Activated naive CD8-positive, alpha-beta T cell treated with anti-CD3 and anti-CD28 coated beads for 36 hours (primary cell): ENCODE data around the gene EEFSEC. TPM values are rescaled to one million over a fixed set of nuclear protein-coding genes. Genes with fewer than 3 reads are reported as not detected.

ENCODE experiments used
- DNase-seq: peaks from one replicate; pipeline ENCODE4 v3.0.0; 2021
- H3K27ac Mint-ChIP-seq: one replicate; pipeline ENCODE4 v1.8.0; 2022; ENCODE audit warnings: mild to moderate bottlenecking, moderate library complexity, mixed read lengths
- H3K27me3 Mint-ChIP-seq: one replicate; pipeline ENCODE4 v1.8.0; 2022; ENCODE audit warnings: mild to moderate bottlenecking, mixed read lengths
- H3K36me3 Mint-ChIP-seq: one replicate; pipeline ENCODE4 v1.8.0; 2021; ENCODE audit warnings: mild to moderate bottlenecking, mixed read lengths
- H3K4me1 Mint-ChIP-seq: one replicate; pipeline ENCODE4 v1.8.0; 2021; ENCODE audit warnings: mixed read lengths
- H3K4me3 Mint-ChIP-seq: one replicate; pipeline ENCODE4 v1.8.0; 2022; ENCODE audit warnings: mild to moderate bottlenecking, moderate library complexity, mixed read lengths
- H3K9me3 Mint-ChIP-seq: one replicate; pipeline ENCODE4 v1.8.0; 2022; ENCODE audit warnings: mixed read lengths
- total RNA-seq, 2 experiments: library from RNA; stranded (reverse); gene quantifications; one replicate each; pipeline ENCODE4 v1.2.3, GENCODE V29; 2021

The EEFSEC gene
- total RNA-seq, 2 experiments from 2014 or later = 22.4 to 23.9 TPM

DNA sequence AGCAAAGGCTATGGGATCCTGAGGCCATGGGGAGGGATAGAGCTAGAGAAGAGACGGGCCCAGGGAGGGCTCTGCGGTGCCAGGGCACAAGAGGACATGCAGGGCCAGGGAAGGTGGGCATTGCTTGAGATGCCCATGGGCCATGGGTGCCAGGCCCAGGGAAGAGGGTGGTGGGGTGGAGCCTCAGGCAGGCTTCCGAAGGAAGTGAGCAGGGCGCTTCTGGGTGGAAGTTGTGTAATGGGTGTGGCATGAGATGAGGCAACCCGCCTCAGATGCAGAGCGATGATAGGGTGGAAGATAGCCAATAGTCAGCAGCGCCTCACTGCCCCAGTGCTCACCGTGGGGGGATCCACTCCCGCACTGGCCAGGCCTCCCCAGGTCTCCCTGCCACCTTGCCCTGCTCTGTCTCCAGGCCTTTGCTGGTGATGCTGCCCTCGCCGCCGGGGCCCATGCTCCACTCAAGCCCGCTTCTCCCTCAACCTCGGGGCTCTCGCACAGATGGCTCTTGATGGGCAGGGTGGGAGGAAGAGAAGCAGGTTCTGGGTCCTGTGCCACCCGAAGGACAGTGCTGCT is 262.0 kb downstream of the EEFSEC start:
- no peaks in the 10 kb centered on the region for H3K4me1 Mint-ChIP-seq
- H3K36me3 Mint-ChIP-seq = no peaks in the 10 kb centered on the region
- no peak overlapping the region for H3K4me3 Mint-ChIP-seq
- H3K9me3 Mint-ChIP-seq = no peaks in the 10 kb centered on the region
- no peaks in the 10 kb centered on the region for H3K27me3 Mint-ChIP-seq
- no peak for DNase-seq
- no peak overlapping the region for H3K27ac Mint-ChIP-seq

DNA sequence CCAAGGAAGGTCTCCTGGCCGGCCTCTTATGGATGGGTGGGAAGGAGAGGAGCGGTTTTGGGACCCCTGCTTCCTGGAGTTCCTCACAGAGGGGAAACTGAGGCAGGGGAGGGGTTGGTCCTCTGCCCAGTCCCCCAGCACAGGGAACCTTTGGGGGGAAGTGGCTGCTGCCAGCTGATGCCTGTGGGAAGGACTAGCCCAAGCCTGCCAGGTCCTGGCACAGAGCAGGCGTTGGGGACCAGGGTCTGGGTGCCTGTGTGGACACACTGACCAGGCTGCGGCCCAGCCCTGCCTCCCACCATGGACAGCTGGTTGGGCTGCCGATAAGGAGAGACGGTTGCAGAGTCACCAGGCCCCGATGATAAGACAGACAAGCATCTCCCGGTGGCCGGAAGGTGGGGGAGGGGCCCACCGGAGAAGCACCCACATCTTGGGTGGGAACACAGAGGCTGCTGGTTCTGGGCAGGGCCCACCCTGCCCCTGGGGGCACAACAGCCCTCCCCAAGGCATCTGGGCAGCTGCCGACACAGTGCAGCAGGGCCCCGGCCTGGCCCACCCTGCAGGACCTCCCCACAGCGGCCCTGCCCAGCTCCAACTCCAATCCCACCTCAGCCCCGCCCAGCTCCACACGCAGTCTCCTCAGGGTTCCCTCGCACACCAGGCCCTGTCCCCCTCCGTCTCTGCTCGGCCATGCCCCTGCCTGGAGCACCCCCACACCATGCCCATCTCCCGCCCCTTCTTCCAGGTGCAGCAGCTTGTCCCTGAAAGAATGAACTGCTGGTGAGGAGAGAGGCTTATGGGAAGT is 262.7 kb downstream of the EEFSEC start:
- H3K27me3 Mint-ChIP-seq = no peaks in the 10 kb centered on the region
- H3K4me1 Mint-ChIP-seq = no peaks in the 10 kb centered on the region
- no peaks in the 10 kb centered on the region for H3K36me3 Mint-ChIP-seq
- no peak overlapping the region for H3K4me3 Mint-ChIP-seq
- H3K9me3 Mint-ChIP-seq = no peaks in the 10 kb centered on the region
- no peak for DNase-seq
- no peak overlapping the region for H3K27ac Mint-ChIP-seq

DNA sequence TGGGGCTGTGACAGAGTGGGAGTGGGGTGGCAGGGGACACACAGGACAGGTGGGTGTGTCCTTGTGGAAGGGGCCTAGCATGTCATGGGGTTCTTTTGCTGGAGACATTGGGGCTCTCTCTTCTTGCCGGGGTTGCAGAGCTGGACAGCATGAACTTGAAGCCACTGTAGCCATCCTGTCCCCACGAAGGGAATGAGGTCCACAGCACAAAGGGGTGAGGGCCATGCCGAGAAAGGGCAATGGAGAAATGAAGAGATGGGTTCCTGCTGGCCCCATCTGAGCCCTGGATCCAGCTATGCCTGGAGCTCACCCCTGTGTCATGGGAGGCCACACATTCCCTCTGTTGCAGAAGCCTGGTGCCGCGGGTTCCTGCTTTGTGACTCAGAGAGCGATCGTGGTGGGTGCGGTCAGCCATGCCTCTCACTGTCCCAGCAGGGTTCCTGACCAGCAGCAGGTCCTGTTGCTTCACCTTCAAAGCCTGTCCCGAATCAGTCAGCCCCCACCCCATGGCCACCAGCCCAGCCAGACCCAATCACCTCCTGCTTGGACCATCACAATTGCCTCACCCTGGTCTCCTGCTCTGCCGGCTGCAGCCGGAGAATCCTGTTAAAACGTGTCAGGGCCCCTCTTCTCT is 263.4 kb downstream of the EEFSEC start:
- H3K36me3 Mint-ChIP-seq = no peaks in the 10 kb centered on the region
- H3K4me1 Mint-ChIP-seq = no peaks in the 10 kb centered on the region
- H3K9me3 Mint-ChIP-seq = no peaks in the 10 kb centered on the region
- no peaks in the 10 kb centered on the region for H3K27me3 Mint-ChIP-seq
- H3K4me3 Mint-ChIP-seq = no peak overlapping the region
- no peak for DNase-seq
- no peak overlapping the region for H3K27ac Mint-ChIP-seq

DNA sequence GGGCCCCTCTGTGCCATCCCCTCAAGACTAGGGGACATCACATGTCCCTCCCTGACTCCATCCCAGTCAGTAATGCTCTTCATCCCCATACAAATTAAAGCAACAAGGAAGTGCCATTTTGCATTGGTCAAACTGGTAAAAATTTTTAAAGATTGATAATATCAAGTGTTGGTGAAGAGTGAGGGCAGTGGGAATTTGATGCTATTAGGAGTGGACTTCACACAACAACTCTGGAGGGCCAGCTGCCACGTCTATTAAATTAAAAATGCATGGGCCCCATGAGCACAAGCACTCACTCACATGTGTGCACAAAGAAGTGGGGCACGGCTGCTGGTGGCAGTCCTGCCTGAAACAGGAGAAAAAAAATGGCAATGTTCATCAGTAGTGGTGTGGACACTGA is 265.6 kb downstream of the EEFSEC start:
- Mint-ChIP-seq H3K4me3 (no peak overlapping the region), H3K9me3 (no peaks in the 10 kb centered on the region), H3K36me3 (no peaks in the 10 kb centered on the region), H3K4me1 (no peaks in the 10 kb centered on the region), H3K27ac (no peak overlapping the region), H3K27me3 (no peaks in the 10 kb centered on the region)
- no peak for DNase-seq

DNA sequence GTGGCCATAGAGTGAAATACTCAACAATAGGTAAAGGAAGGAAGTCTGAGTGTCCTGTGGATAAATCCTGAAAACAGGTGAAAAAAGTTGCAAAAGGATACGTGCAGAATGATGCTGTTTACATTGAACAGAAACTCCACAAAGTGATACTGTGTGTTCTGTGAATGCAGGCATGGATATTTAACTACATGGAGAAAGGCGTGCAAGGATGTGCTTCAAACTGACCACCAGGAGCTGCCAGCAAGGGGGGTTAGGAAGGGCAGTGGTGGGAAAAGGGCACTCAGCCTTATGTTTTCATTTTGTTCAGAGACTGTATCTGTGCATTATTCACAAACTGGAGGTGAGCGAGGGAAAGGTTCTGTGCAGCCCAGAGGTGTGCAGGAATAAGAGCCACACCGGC is 266.0 kb downstream of the EEFSEC start:
- Mint-ChIP-seq H3K9me3 (no peaks in the 10 kb centered on the region), H3K36me3 (no peaks in the 10 kb centered on the region), H3K4me1 (no peaks in the 10 kb centered on the region), H3K27ac (no peak overlapping the region), H3K27me3 (no peaks in the 10 kb centered on the region), H3K4me3 (no peak overlapping the region)
- DNase-seq = no peak

DNA sequence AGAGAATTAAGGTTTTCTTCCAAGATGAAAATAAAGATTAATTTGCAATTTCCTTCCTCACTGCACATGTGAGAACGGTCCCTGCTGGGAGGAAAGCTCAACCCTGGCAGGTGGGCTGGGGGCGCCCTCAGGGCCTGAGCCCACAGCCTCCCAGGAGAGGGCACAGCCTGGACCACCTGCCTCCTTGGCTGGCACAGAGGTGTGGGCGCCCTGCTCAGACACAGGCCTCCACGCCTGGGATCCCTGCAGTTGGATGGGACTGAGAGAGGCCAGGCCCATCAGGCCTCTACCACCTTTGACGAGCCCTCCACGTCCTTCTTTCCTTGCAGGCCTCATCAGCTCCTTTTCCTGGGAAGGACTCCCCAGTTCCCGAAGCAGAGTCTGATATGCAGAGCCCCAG is 267.0 kb downstream of the EEFSEC start:
- Mint-ChIP-seq H3K27me3 (no peaks in the 10 kb centered on the region), H3K4me3 (no peak overlapping the region), H3K36me3 (no peaks in the 10 kb centered on the region), H3K27ac (no peak overlapping the region), H3K9me3 (no peaks in the 10 kb centered on the region), H3K4me1 (no peaks in the 10 kb centered on the region)
- no peak for DNase-seq

DNA sequence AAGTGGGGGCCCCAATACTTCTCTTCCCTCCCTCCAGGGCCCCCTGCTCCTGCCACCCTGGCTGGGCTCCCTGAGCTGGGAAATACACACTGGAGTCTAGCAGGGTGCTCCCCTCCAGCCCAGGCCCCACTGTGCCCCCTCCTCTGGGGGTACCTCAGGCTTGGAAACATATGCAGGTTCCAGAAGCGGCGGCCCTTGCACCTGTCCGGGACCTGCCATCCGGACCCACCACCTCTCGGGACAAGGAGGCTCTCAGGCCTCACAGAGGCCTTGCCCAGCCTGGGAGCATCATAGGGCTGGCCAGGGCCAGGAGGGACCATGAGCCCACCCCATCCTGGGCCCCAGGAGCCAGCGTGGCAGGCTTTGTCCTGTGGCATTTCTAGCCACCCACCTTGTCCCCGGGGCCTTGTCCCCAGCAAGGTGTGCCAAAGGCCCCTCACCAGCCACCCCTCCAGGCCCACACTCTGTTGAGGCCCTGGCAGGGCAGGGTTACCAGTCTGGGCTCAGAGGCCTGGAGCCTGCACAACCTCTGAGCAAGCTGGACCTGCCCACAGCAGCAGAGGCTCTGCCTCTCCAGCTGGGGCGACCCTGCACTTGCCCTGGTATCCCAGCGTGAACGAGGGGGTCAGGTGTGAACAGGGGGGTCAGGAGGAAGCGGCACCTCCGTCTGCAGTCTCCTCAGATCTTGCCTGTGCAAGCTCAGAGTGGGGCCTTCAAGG is 267.6 kb downstream of the EEFSEC start:
- Mint-ChIP-seq H3K4me3 (no peak overlapping the region), H3K9me3 (no peaks in the 10 kb centered on the region), H3K27ac (no peak overlapping the region), H3K27me3 (no peaks in the 10 kb centered on the region), H3K4me1 (no peaks in the 10 kb centered on the region), H3K36me3 (no peaks in the 10 kb centered on the region)
- no peak for DNase-seq

DNA sequence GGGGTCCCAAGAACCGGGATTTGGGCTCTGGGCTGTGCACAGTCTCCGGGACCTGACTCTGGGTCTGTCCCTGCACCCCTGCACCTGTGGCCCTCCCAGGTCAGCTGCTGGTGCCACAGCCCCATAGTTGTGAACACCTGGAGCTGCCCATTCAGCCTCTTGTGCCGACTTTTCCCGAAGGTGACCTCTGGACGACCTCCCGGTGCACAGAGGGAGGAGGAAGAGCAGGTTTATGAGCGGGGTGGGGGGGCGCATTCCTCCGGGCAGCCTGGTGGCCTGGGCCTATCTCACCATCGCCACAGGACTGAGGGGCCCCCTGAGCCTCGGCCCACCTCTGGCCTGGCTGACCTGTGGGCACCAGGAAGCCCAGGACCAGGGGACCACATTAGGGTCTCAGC is 268.2 kb downstream of the EEFSEC start:
- no peak for DNase-seq
- H3K27ac Mint-ChIP-seq = no peak overlapping the region
- no peak overlapping the region for H3K4me3 Mint-ChIP-seq
- no peaks in the 10 kb centered on the region for H3K4me1 Mint-ChIP-seq
- H3K36me3 Mint-ChIP-seq = no peaks in the 10 kb centered on the region
- H3K9me3 Mint-ChIP-seq = no peaks in the 10 kb centered on the region
- H3K27me3 Mint-ChIP-seq = no peaks in the 10 kb centered on the region

DNA sequence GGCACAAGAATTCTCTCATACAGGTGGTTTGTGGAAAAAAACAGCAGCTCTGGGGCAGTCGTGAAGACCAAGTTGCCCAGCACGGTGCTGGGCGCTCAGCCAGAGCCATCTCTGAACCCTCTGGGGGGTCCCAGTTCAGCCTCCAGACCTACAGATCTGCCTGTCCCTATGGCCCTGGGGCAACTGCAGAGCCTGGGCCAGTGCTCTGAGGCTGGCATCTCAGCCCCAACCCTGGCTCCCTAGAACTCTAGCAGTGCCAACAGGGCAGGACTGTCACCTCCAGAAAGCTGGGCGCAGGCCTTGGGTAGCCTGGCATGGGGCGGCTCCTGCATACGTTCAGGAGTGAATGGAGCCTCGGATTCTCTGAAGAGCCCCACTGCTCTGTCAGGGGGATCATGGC is 268.7 kb downstream of the EEFSEC start:
- Mint-ChIP-seq H3K27me3 (no peaks in the 10 kb centered on the region), H3K27ac (no peak overlapping the region), H3K4me1 (no peaks in the 10 kb centered on the region), H3K36me3 (no peaks in the 10 kb centered on the region), H3K4me3 (no peak overlapping the region), H3K9me3 (no peaks in the 10 kb centered on the region)
- DNase-seq = no peak

DNA sequence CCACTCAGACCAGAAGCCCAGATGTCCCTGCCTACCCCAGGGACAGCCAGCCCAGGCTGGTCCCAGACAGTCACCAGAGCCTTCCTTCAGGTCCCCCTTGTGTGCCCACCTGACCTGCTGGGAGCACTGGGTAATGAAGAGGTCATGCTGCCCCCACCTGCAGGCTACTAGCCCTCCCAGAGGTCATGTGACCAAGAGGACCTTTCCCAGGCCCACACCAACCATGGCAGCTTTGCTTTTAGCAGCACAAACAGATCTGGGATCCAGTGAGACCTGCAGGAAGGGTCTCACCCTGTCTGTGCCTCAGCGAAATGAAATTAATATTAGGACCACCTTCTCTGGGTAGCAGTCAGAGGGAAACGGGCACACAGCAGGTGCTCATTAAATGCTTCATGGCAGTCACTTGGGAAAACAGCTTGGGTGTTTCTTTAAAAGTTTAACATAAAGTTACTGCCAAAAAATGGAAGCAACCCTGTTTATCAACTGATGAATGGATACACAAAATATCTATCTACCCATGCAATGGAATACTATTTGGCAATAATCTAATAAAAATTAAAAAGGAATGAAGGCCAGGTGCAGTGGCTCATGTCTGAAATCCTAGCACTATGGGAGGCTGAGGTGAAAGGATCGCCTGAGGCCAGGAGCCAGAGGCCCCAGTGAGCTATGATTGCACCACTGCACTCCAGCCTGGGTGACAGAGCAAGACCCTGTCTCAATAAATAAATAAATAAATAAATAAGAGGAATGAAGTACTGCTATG is 269.7 kb downstream of the EEFSEC start:
- no peaks in the 10 kb centered on the region for H3K36me3 Mint-ChIP-seq
- no peak overlapping the region for H3K4me3 Mint-ChIP-seq
- DNase-seq = no peak
- H3K27me3 Mint-ChIP-seq = peaks cover 2% of the 10 kb centered on the region
- no peaks in the 10 kb centered on the region for H3K4me1 Mint-ChIP-seq
- H3K27ac Mint-ChIP-seq = no peak overlapping the region
- H3K9me3 Mint-ChIP-seq = no peaks in the 10 kb centered on the region

DNA sequence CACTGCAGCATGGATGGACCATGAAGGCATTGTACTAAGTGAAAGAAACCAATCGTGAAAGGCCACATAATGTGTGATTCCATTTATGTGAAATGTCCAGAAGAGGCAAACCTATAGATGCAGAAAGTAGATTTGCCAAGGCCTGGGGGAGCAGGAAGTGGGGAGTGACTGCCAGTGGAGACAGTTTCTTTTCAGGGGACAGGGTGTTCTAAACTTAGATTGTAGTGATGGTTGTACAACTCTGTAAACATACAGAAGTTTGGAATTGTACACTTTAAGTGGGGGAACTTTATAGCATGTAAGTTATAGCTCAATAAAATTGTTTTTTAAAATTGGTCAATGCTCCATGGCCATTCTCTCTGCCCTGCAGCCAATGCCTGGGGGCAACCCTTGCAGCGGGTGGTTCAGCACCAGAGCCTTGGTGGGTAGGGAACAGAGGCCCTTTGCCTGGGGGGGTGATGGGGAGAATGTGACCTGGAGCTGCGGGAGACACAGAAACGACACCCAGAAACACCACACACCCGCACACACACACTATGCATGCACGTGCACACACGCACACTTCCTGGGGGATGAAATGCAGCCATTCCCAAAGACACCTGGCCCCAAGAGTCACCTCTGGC is 270.4 kb downstream of the EEFSEC start:
- H3K4me3 Mint-ChIP-seq = no peak overlapping the region
- H3K27me3 Mint-ChIP-seq = peaks cover 9% of the 10 kb centered on the region
- no peaks in the 10 kb centered on the region for H3K36me3 Mint-ChIP-seq
- no peak for DNase-seq
- no peak overlapping the region for H3K27ac Mint-ChIP-seq
- no peaks in the 10 kb centered on the region for H3K9me3 Mint-ChIP-seq
- H3K4me1 Mint-ChIP-seq = no peaks in the 10 kb centered on the region

DNA sequence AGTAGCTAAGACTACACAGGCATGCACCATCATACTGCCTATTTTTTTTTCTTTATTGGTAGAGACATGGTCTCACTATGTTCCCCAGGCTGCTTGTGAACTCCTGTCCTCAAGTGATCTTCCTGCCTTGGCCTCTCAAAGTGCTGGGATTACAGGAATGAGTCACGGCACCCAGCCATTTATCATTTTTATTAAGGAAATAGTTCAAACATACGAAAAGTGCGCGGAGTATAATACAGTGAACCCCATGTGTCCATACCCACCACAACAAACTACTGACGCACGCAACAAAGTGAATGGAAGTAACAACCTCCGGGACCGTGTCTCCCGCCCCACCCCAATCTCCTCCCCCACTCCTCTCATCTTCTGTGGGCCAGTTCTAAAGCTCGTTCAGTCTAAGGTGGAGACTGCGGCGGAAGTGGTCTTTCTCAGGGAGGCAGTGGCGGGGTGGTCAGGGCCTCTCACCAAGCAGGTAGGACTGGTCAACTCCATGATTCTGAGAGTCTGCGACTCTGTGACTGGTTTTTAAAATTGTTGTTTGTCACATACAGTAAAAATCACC is 271.3 kb downstream of the EEFSEC start:
- Mint-ChIP-seq H3K27ac (no peak overlapping the region), H3K27me3 (peaks cover 15% of the 10 kb centered on the region), H3K4me1 (no peaks in the 10 kb centered on the region), H3K36me3 (no peaks in the 10 kb centered on the region), H3K4me3 (no peak overlapping the region), H3K9me3 (no peaks in the 10 kb centered on the region)
- no peak for DNase-seq

DNA sequence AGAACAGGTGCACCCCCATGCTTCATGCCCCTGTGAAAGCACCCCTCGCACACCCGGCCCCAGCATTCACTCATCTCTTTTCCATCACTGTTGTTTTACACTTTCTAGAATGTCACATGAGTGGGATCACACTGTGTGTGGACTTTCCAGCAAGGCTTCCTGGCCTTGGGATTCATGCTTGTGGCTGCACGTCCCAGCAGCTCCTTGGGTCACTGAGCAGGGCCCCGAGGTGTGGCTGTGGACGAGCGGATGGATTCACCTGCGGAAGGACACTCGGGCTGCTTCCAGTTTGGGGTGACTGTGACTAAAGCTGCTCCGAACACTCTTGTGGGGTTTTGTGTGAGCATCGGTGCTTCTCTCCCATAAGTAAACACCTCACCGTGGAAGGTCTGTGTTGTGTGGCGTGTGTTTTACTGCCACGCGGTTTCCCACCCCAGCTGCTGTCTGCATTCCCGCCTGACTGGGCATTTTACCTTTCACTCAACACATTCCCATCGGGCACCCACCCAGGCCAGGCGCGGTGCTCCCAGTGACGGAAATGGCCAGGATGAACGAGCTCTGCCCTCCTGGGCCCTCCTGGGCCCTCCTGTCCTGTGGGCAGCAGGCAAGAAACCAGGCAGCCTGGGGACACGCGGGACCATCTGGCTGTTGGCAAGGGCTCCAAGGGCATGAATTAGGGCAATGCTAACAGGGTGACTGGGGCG is 272.0 kb downstream of the EEFSEC start:
- DNase-seq = no peak
- no peaks in the 10 kb centered on the region for H3K4me1 Mint-ChIP-seq
- no peaks in the 10 kb centered on the region for H3K36me3 Mint-ChIP-seq
- H3K27ac Mint-ChIP-seq = no peak overlapping the region
- H3K27me3 Mint-ChIP-seq = peaks cover 20% of the 10 kb centered on the region
- H3K4me3 Mint-ChIP-seq = no peak overlapping the region
- H3K9me3 Mint-ChIP-seq = no peaks in the 10 kb centered on the region

DNA sequence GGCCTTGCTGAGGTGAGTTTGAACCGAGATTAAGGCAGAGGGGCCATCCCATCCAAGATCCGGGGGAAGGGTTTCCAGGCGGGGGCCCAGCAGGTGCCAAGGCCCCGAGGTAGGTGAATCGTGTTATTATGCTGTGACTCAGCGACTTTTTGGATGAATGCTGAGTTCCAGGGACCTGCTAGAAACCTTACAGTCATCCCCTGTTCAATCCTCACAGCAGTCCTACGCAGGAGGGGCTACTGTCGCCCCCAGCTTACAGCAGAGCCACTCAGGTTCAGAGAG is 272.5 kb downstream of the EEFSEC start:
- H3K9me3 Mint-ChIP-seq = no peaks in the 10 kb centered on the region
- H3K27me3 Mint-ChIP-seq = peaks cover 25% of the 10 kb centered on the region
- no peak overlapping the region for H3K27ac Mint-ChIP-seq
- DNase-seq = no peak
- H3K4me3 Mint-ChIP-seq = no peak overlapping the region
- no peaks in the 10 kb centered on the region for H3K4me1 Mint-ChIP-seq
- H3K36me3 Mint-ChIP-seq = no peaks in the 10 kb centered on the region
